ENCODE data around the gene APLP1. TPM values are rescaled to one million over a fixed set of nuclear protein-coding genes. Genes with fewer than 3 reads are reported as not detected.
"Not testable (repeated sequence)": the region's sequence is repeated elsewhere in the genome, so short reads cannot be mapped to it uniquely, and the experiment has no call there.

APLP1 gene
- total RNA-seq, 1 donor from 2014 or later: 0.26 TPM

DNA sequence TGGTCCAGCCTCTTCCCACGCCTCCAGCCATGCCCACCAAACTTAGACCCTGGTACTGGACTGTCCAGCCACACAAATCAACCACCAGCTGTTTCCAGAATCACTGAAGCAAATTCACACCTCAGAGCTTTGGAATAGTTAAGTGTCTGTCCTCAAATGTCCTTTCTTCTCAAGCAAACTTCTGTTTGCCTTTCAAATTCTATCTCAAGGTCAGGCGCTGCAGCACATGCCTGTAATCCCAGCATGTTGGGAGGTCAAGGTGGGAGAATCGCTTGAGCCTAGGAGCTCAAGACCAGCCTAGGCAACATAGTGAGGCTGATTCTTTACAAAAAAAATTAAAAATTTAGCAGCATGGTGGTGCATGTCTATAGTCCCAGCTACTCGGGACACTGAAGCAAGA, 36.3 kb upstream of the APLP1 start:
- Histone ChIP-seq H3K27me3 (ENCODE audit: control insufficient read depth, insufficient read depth, low read length) (no peaks in the 10 kb centered on the region), H3K4me3 (ENCODE audit: low read depth, low read length) (no peak overlapping the region), H3K36me3 (ENCODE audit: control insufficient read depth, insufficient read depth, low read length) (no peaks in the 10 kb centered on the region)
- FAIRE-seq: no peak
- DNase-seq (ENCODE audit: low read depth): no peak
- TF ChIP-seq, protein P1, sequence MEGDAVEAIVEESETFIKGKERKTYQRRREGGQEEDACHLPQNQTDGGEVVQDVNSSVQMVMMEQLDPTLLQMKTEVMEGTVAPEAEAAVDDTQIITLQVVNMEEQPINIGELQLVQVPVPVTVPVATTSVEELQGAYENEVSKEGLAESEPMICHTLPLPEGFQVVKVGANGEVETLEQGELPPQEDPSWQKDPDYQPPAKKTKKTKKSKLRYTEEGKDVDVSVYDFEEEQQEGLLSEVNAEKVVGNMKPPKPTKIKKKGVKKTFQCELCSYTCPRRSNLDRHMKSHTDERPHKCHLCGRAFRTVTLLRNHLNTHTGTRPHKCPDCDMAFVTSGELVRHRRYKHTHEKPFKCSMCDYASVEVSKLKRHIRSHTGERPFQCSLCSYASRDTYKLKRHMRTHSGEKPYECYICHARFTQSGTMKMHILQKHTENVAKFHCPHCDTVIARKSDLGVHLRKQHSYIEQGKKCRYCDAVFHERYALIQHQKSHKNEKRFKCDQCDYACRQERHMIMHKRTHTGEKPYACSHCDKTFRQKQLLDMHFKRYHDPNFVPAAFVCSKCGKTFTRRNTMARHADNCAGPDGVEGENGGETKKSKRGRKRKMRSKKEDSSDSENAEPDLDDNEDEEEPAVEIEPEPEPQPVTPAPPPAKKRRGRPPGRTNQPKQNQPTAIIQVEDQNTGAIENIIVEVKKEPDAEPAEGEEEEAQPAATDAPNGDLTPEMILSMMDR (IDR thresholded peaks at IDR 0.05; ENCODE audit: insufficient read depth, low read length, severe bottlenecking): no peak

DNA sequence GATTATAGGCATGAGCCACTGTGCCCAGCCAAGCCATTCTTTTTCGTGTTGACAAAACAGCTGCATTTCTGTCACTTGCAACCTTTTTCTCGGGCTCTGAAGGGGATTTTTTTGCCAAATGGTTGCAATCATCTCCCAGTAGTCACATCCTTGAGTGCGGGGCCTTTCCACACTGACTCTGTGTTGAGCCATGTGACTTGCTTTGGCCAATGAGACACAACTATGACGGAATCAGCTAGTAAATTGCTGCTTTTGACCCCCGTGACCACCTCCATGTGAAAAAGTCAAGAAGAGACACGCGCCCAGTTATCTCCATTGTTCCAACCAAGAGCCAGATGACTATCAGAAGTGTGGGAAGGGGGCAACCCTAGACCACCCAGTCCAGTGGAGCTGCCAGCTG, 34.4 kb upstream of the APLP1 start:
- FAIRE-seq (no peak), DNase-seq (ENCODE audit: low read depth) (no peak)
- Histone ChIP-seq H3K27me3 (ENCODE audit: control insufficient read depth, insufficient read depth, low read length) (no peaks in the 10 kb centered on the region), H3K36me3 (ENCODE audit: control insufficient read depth, insufficient read depth, low read length) (no peaks in the 10 kb centered on the region), H3K4me3 (ENCODE audit: low read depth, low read length) (no peak overlapping the region)
- TF ChIP-seq, protein P1 (IDR thresholded peaks at IDR 0.05; ENCODE audit: insufficient read depth, low read length, severe bottlenecking): no peak

DNA sequence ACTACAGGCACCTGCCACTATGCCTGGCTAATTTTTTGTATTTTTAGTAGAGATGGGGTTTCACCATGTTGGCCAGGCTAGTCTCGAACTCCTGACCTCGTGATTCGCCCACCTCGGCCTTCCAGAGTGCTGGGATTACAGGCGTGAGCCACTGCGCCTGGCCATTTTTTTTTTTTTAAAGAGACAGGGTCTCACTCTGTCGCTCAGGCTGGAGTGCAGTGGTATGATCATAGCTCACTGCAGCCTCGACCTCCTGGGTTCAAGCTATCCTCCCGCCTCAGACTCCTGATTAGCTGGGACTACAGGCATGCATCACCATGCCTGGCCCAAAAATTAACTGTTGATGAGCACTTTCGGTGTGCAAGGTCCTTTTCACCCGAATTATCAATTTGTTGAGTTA, 32.3 kb upstream of the APLP1 start:
- H3K27me3 ChIP-seq (ENCODE audit: control insufficient read depth, insufficient read depth, low read length); FAIRE-seq; H3K4me3 ChIP-seq (ENCODE audit: low read depth, low read length); DNase-seq (ENCODE audit: low read depth); H3K36me3 ChIP-seq (ENCODE audit: control insufficient read depth, insufficient read depth, low read length): not testable (repeated sequence)

- TF ChIP-seq, protein P1 (IDR thresholded peaks at IDR 0.05; ENCODE audit: insufficient read depth, low read length, severe bottlenecking): no peak
- Histone ChIP-seq H3K36me3 (ENCODE audit: control insufficient read depth, insufficient read depth, low read length) (no peaks in the 10 kb centered on the region), H3K4me3 (ENCODE audit: low read depth, low read length) (no peak overlapping the region), H3K27me3 (ENCODE audit: control insufficient read depth, insufficient read depth, low read length) (peaks cover 13% of the 10 kb centered on the region)
- FAIRE-seq: no peak
- no peak for DNase-seq (ENCODE audit: low read depth)
These were observed 26.3 kb upstream of the APLP1 start for GRCh38 chr19:35841961-35842595.

- H3K36me3 ChIP-seq (ENCODE audit: control insufficient read depth, insufficient read depth, low read length): no peaks in the 10 kb centered on the region
- DNase-seq (ENCODE audit: low read depth) (no peak), FAIRE-seq (no peak)
- TF ChIP-seq, protein P1 (IDR thresholded peaks at IDR 0.05; ENCODE audit: insufficient read depth, low read length, severe bottlenecking): no peak
- no peak overlapping the region for H3K4me3 ChIP-seq (ENCODE audit: low read depth, low read length)
- peaks cover 13% of the 10 kb centered on the region for H3K27me3 ChIP-seq (ENCODE audit: control insufficient read depth, insufficient read depth, low read length)
These were observed 25.6 kb upstream of the APLP1 start for GRCh38 chr19:35842666-35843272.

DNA sequence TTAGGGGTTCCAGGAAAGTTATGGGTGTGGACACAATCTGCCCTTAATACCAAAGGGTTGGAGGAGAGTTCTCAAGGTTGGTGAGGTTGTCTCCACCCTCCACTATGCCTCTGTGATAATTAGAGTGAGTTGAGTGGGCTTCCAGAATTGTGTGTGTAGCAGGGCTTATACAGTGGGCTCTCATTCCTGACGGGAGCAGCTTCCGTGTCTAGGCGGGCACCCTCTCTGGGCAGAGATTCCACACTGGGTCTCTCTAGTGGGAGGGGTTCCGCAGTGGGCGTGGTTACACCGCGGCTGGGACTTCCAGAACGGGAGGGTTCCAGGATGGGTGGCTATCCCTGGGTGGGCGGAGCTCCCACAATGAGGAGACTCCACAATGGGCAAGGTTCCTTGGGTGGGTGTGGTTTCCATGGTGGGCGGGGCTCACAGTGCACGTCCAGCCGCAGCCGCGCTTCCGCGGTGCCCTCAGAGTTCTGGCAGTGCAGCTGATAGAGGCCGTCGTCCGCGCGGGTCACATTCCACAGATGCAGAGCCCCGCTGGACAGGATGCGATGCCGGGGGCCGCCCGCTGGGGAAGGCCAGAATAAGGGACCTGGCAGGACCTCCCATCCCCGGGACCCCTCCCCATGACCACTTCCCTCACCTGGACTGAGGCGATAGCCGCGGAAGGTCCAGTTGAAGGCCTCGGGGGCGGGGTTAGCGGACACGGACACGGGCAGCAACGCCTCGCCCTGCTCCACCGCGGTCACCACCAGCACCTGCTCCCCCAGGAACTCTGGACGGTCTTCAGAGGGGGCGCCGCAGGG, 24.5 kb upstream of the APLP1 start:
- TF ChIP-seq, protein P1 (IDR thresholded peaks at IDR 0.05; ENCODE audit: insufficient read depth, low read length, severe bottlenecking): no peak
- no peaks in the 10 kb centered on the region for H3K36me3 ChIP-seq (ENCODE audit: control insufficient read depth, insufficient read depth, low read length)
- FAIRE-seq: no peak
- peak; percentile 6 for DNase-seq (ENCODE audit: low read depth)
- H3K4me3 ChIP-seq (ENCODE audit: low read depth, low read length): no peak overlapping the region
- H3K27me3 ChIP-seq (ENCODE audit: control insufficient read depth, insufficient read depth, low read length): peaks cover 13% of the 10 kb centered on the region

Data from bronchial epithelial cell (primary cell).